Chondrocyte (in vitro differentiated cells): Measurements from ENCODE around the gene CMPK1. TPM values are rescaled to one million over a fixed set of nuclear protein-coding genes. Genes with fewer than 3 reads are reported as not detected.
A peak's percentile ranks its signal among the peaks of the same experiment; 100 is the strongest.
"Not testable (repeated sequence)": the region's sequence is repeated elsewhere in the genome, so short reads cannot be mapped to it uniquely, and the experiment has no call there.

ENCODE experiments used
- DNase-seq: peaks from one replicate; pipeline ENCODE4 v3.0.0; 2021; ENCODE audit warnings: mixed read lengths, low spot score
- H3K27ac Mint-ChIP-seq: one replicate; pipeline ENCODE4 v1.8.0; 2021; ENCODE audit warnings: mild to moderate bottlenecking, moderate library complexity, mixed read lengths; ENCODE audit not compliant: unreplicated experiment
- H3K27me3 Mint-ChIP-seq: 2 replicates; pipeline ENCODE4 v1.8.0; 2021; ENCODE audit warnings: low read depth, mixed read lengths
- H3K36me3 Mint-ChIP-seq: 2 replicates; pipeline ENCODE4 v1.8.0; 2021; ENCODE audit warnings: low read depth, mixed read lengths
- H3K4me1 Mint-ChIP-seq: 2 replicates; pipeline ENCODE4 v1.8.0; 2021; ENCODE audit warnings: low read depth, mild to moderate bottlenecking, mixed read lengths
- H3K4me3 Mint-ChIP-seq: one replicate; pipeline ENCODE4 v1.8.0; 2021; ENCODE audit warnings: mild to moderate bottlenecking, moderate library complexity, mixed read lengths; ENCODE audit not compliant: unreplicated experiment
- H3K9me3 Mint-ChIP-seq: 2 replicates; pipeline ENCODE4 v1.8.0; 2021; ENCODE audit warnings: low read depth, mixed read lengths
- long read RNA-seq: library from polyadenylated mRNA; stranded (forward); transcript quantifications from one replicate; pipeline ENCODE4 v2.0.0, GENCODE V29; 2021
- total RNA-seq: library from RNA; stranded (reverse); gene quantifications from 3 replicates; pipeline ENCODE4 v1.2.1, GENCODE V29; 2021
- TF ChIP-seq, protein P1 (sequence below): fragments of 200-600 bp; sonication (generic); IDR thresholded peaks from 2 replicates; pipeline ENCODE4 v1.5.0; 2021; ENCODE audit warnings: antibody characterized with exemption, mild to moderate bottlenecking, moderate library complexity

CMPK1 gene, protein sequence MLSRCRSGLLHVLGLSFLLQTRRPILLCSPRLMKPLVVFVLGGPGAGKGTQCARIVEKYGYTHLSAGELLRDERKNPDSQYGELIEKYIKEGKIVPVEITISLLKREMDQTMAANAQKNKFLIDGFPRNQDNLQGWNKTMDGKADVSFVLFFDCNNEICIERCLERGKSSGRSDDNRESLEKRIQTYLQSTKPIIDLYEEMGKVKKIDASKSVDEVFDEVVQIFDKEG
- 135 to 142 TPM (median 136 TPM) in 3 replicates for total RNA-seq
- long read RNA-seq, transcript CMPK1-203 (6 exons, 2,930 nt): major isoform, 506 of 529 reads
- long read RNA-seq, partial matches to known transcripts: 13 of 529 reads
- long read RNA-seq, other reads (novel, unspliced or antisense): 5 of 529 reads

DNA sequence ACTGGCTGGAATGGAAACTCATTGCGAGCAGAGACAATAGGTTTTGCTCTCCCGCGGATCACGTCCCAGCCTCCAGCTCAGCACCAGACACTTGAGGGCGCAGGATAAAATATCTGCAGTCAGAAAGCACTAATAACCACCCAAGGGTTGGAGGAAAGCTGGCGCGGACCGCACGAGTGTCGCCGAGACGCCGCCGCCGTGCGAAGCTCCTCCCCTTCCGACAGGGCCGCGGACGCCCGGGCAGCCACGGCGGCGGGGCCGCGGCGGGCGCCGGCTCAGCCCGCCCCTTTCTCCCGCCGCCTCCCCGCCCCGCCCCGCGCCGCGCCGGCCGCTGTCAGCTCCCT, at the start of gene CMPK1:
CMPK1 (plus strand) TSS at position 213 of the 344 bp plus-strand sequence. CDS start 156 bp downstream, outside the sequence.
- no peak for DNase-seq
- peak within 1 kb of the TSS; percentile 93 for H3K4me3 Mint-ChIP-seq

DNA sequence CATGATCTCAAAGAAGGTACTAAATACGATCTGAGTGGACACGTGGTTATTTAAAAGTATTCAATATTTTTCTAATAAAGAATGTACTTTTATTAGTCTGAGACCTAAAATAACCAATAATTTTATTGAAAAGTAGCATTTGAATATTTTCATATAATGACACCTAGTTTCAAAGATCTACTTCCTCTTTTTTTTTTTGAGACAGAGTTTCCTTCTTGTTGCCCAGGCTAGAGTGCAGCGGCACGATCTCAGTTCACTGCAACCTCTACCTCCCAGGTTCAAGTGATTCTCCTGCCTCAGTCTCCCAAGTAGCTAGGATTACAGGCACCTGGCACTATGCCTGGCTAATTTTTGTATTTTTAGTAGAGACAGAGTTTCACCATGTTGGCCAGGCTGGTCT, 45.5 kb upstream of the CMPK1 start:
- not testable (repeated sequence) for H3K9me3 Mint-ChIP-seq

More for the DNA sequence above, at the start of gene CMPK1:
- H3K27ac Mint-ChIP-seq: peak within 1 kb of the TSS; percentile 98
- no peaks in the 10 kb centered on the region for H3K9me3 Mint-ChIP-seq
- no peaks in the 10 kb centered on the region for H3K27me3 Mint-ChIP-seq
- no peaks in the 10 kb centered on the region for H3K36me3 Mint-ChIP-seq
- TF ChIP-seq, protein P1, sequence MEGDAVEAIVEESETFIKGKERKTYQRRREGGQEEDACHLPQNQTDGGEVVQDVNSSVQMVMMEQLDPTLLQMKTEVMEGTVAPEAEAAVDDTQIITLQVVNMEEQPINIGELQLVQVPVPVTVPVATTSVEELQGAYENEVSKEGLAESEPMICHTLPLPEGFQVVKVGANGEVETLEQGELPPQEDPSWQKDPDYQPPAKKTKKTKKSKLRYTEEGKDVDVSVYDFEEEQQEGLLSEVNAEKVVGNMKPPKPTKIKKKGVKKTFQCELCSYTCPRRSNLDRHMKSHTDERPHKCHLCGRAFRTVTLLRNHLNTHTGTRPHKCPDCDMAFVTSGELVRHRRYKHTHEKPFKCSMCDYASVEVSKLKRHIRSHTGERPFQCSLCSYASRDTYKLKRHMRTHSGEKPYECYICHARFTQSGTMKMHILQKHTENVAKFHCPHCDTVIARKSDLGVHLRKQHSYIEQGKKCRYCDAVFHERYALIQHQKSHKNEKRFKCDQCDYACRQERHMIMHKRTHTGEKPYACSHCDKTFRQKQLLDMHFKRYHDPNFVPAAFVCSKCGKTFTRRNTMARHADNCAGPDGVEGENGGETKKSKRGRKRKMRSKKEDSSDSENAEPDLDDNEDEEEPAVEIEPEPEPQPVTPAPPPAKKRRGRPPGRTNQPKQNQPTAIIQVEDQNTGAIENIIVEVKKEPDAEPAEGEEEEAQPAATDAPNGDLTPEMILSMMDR: peak; percentile 65
- H3K4me1 Mint-ChIP-seq: peaks cover 20% of the 10 kb centered on the region

DNA sequence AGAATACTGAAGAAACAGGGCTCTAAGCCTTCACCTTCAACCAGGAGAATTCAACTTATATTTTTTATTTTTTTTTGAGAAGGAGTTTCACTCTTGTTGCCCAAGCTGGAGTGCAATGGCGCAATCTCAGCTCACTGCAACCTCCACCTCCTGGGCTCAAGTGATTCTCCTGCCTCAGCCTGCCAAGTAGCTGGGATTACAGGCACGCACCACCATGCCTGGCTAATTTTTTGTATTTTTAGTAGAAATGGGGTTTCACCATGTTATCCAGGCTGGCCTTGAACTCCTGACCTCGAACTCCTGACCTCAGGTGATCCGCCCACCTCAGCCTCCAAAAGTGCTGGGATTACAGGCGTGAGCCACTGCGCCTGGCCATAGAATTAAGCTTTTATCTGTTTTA, 38.7 kb upstream of the CMPK1 start:
- not testable (repeated sequence) for H3K27ac Mint-ChIP-seq, H3K9me3 Mint-ChIP-seq, H3K36me3 Mint-ChIP-seq, H3K4me3 Mint-ChIP-seq, H3K4me1 Mint-ChIP-seq, DNase-seq, H3K27me3 Mint-ChIP-seq

More for the DNA sequence above, 45.5 kb upstream of the CMPK1 start:
- H3K36me3 Mint-ChIP-seq, H3K27ac Mint-ChIP-seq, H3K4me3 Mint-ChIP-seq, DNase-seq, H3K27me3 Mint-ChIP-seq, H3K4me1 Mint-ChIP-seq: not testable (repeated sequence)

DNA sequence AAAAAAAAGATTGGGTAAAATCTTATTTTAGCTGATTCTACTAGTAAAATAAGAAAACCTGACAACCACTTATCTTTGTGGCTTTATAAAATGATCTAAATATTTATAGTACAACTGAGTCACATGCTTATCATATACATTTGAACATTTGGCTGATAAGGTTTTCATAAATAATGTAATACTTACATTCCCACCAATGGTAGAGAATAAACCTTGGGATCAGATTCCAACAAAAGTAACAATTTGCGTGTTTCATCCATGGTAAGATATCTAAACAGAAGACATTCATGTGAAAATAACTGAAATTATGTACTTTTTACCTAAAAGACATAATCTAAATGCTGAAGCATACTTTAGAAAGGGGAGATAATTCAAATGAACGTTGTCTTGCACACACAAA, 38.0 kb upstream of the CMPK1 start:
- Mint-ChIP-seq H3K9me3 (no peaks in the 10 kb centered on the region), H3K27me3 (no peaks in the 10 kb centered on the region), H3K4me1 (peaks cover 2% of the 10 kb centered on the region), H3K4me3 (no peak overlapping the region), H3K36me3 (peaks cover under 1% of the 10 kb centered on the region), H3K27ac (no peak overlapping the region)
- TF ChIP-seq, protein P1: no peak
- DNase-seq: no peak

DNA sequence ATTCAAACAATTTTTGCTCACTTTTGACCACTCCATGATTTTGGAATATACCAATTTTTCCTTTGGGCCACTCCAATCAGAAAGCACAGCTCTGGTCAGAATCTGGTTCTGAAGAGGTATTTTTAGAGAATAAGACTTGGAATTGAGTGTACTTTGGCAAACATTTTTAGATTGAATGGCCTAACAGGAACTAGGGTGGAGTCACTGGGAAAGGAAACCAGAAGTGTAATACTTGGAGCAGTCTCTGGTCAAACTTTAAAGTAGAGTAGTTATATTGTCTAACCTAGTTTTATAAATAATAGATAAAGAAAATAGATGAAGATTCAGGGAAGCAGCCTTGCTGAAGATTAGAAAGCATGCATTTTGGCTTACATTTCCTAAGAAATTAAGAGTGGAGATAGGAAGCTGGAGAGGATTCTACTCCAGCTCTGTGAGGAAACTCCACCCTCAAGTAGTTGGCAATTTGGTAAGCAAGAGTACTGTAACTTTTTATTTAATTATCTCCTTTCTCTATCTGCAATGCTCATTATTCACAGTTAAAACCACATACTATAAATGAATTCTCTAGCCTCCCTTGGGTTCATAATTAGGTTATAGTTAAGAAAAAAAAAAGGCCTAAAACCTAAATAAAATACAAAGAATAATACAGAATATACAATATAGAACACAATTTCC, 35.4 kb upstream of the CMPK1 start:
- no peak for DNase-seq
- TF ChIP-seq, protein P1: no peak
- H3K9me3 Mint-ChIP-seq: no peaks in the 10 kb centered on the region
- no peak overlapping the region for H3K27ac Mint-ChIP-seq
- no peaks in the 10 kb centered on the region for H3K27me3 Mint-ChIP-seq
- no peak overlapping the region for H3K4me3 Mint-ChIP-seq
- H3K36me3 Mint-ChIP-seq: peaks cover 12% of the 10 kb centered on the region
- H3K4me1 Mint-ChIP-seq: peaks cover 2% of the 10 kb centered on the region

DNA sequence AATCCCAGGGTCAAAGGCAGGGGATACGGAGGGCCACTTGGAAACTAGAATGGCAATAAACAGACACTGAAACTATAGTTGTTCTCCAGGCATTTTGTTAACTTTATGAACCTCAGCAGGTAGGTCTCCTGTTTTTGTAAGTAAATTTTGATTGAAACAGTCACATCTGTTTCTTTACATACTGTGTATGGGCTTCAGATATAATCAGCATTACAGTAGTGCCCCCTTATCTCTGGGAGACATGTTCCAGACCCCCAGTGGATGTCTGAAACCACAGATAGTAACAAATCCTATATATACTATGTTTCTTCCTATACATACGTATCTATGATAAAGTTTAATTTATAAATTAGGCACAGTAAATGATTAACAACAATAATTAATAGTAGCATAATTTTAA, 31.1 kb upstream of the CMPK1 start:
- Mint-ChIP-seq H3K4me3 (no peak overlapping the region), H3K36me3 (peaks cover 15% of the 10 kb centered on the region), H3K27ac (no peak overlapping the region), H3K27me3 (no peaks in the 10 kb centered on the region), H3K4me1 (peaks cover 2% of the 10 kb centered on the region), H3K9me3 (no peaks in the 10 kb centered on the region)
- DNase-seq: no peak
- TF ChIP-seq, protein P1: no peak
